DLD1 (cell line): Measurements from ENCODE around the gene PIGZ.

Experiments used
- in situ Hi-C: cut with HindIII; loops from 2 replicates; pipeline ENCODE4 v1.10.0; 2017; ENCODE audit warnings: low sequenced_read_pairs

The PIGZ gene

GRCh38 chr3:196918968-196919367 lies 49.7 kb downstream of the PIGZ start:
- in situ Hi-C loops: no loop called here

- in situ Hi-C loops: no loop called here
Observed at GRCh38 chr3:196916995-196917394, 51.6 kb downstream of the PIGZ start.

DNA sequence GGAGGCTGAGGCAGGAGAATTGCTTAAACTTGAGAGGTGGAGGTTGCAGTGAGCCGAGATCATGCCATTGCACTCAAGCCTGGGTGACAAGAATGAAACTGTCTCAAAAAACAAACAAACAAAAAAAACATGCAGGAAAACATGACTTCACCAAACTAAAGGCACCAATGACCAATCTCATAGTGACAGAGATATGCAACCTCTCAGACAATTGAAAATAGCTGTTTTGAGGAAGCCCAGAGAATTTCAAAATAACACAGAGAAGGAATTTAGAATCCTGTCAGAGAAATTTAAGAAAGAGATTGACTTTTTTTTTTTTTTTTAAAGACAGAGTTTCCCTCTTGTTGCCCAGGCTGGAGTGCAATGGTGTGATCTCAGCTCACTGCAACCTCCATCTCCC lies 52.4 kb downstream of the PIGZ start:
- in situ Hi-C loops: no loop called here

DNA sequence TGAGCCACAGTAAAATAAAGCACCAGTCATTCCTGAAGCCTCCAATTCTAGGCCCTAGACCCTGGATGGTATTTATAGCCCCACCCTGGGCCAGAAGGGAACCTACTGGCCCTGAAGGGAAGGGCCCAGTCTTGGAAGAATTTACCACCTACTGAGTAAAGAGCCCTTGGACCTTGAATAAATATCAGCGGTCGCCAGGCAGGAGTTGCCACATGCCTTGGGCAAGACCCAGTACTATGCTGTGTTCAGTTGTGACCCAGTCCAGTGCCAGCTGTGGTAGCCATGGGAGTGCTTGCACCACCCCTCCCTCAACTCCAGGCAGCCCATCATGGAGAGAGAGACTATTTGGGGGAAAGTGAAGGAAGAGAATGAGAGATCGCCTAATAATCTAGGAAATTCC lies 53.3 kb downstream of the PIGZ start:
- in situ Hi-C loops: no loop called here

- in situ Hi-C loops: no loop called here
Observed at GRCh38 chr3:196914866-196915265, 53.8 kb downstream of the PIGZ start.

DNA sequence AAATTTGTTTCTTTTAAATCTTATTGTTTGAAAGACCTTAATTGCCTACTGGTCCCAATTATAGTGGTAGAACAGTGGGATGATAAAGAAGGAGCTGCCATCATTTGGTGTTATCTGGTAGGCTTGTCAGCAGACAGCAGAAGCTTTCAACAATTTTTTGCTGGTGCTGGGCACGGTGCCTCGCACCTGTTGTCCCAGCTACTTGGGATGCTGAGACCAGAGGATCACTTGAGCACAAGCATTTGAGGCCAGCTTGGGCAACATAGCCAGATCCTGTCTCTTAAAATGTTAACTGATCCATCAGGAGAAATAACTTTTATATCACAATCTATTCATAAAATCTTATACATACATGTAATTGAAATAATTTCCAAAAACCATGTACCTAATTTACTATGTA lies 64.9 kb downstream of the PIGZ start:
- in situ Hi-C loops: no loop called here

- in situ Hi-C loops: no loop called here
Observed at GRCh38 chr3:196902296-196902695, 66.3 kb downstream of the PIGZ start.

GRCh38 chr3:196901768-196902167 lies 66.9 kb downstream of the PIGZ start:
- in situ Hi-C loops: no loop called here
